AG04449 (cell line): ENCODE results near the gene DNAH1.

Experiments used
- CTCF ChIA-PET: fragments of 350-600 bp; formaldehyde crosslinking; extraction: SDS; loops from one replicate; lab custom pipeline; 2021; ENCODE audit warnings: antibody characterized with exemption; lab: Yijun Ruan, JAX
- POLR2A ChIA-PET: fragments of 400-600, 350-600 bp; formaldehyde crosslinking; extraction: SDS; loops from one replicate; lab custom pipeline; 2020; ENCODE audit warnings: antibody characterized with exemption, inconsistent platforms; lab: Yijun Ruan, JAX
- DNase-seq: peaks from one replicate; pipeline ENCODE4 v3.0.0-alpha.2; 2010; ENCODE audit warnings: low read depth, low spot score
- H3K4me3 ChIP-seq: 2 replicates; pipeline ENCODE4 v1.5.1; 2011; ENCODE audit warnings: low read depth, mild to moderate bottlenecking, control low read depth, low read length
- TF ChIP-seq, protein P1 (sequence below): IDR thresholded peaks from one replicate; pipeline ENCODE4 v1.5.1; 2011; ENCODE audit warnings: mild to moderate bottlenecking, moderate library complexity, low read length, control low read depth, inconsistent platforms; ENCODE audit not compliant: insufficient read depth; ENCODE audit errors: missing control alignments

DNAH1 gene

DNA sequence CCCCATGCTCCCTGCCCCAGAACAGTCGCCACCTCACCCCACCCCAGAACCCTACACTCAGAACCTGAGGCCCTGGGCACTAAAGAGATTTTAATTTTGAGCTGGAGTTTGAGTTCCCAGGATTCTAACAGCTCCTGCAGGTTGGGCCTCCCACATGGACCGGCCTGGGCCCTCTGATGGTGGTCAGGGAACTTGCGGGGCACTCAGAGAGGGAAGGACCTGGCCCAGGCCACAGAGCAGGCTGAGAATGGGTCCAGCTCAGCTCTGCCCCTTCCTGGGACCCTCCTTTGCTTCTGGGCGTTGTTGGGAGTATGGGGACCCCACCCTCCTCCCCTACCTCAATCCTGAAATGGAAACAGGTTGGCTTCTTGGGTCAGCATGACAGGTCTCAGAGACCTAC lies 129.9 kb downstream of the DNAH1 start:
- DNase-seq: no peak
- POLR2A ChIA-PET: no interaction called here
- no peak overlapping the region for H3K4me3 ChIP-seq
- TF ChIP-seq, protein P1, sequence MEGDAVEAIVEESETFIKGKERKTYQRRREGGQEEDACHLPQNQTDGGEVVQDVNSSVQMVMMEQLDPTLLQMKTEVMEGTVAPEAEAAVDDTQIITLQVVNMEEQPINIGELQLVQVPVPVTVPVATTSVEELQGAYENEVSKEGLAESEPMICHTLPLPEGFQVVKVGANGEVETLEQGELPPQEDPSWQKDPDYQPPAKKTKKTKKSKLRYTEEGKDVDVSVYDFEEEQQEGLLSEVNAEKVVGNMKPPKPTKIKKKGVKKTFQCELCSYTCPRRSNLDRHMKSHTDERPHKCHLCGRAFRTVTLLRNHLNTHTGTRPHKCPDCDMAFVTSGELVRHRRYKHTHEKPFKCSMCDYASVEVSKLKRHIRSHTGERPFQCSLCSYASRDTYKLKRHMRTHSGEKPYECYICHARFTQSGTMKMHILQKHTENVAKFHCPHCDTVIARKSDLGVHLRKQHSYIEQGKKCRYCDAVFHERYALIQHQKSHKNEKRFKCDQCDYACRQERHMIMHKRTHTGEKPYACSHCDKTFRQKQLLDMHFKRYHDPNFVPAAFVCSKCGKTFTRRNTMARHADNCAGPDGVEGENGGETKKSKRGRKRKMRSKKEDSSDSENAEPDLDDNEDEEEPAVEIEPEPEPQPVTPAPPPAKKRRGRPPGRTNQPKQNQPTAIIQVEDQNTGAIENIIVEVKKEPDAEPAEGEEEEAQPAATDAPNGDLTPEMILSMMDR: no peak
- CTCF ChIA-PET: interaction anchor here (0.7 to 26.2 kb wide), 12 partner anchors 10 to 249 kb away, joined by 3 to 1004 read pairs (median 6); partner anchors contain the start of genes NISCH, TNNC1 and TWF2

DNA sequence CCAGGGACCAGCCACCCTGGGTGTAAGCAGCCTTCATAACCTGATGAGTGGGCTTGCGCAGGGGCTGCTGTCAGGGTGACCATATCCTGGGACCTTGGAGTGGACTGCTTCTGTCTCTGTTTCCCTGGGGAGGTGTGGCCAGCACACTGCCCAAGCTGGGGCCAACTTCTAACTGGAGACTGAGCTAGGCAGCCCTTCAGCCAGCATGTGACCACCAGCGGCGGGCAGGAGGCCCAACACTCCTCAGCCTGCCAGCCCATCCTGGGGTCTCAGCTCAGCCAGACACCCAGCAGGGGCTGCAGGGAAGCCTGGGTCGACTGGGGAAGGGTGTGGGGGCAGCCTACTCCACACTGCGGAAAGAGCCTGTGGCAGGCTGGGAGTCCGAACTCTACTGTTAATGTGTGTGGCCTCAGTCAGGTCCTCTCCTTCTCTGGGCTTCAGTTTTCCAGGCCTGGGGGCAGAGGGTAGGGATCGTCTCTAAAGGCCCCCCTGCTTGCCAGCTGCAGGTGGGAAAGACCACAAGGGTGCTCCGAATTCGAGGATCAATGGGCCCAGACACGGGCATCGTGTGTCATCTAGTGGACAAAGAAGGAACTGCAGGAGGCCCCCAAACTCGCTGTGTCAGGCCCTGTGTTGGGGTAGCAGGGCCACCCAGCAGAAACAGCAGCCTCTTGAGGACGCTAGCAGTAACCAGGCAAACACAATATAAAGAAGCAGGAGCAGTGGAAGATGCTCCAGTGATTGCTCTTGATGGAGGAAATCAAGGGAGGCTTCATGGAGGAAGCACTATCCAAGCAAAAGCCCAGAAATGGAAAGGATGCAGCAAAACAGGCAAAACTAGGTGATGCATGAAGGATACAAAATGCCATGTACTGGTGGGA lies 130.8 kb downstream of the DNAH1 start:
- no peak overlapping the region for H3K4me3 ChIP-seq
- TF ChIP-seq, protein P1: peak; percentile 96
- ChIA-PET POLR2A (no interaction called here), CTCF (interaction anchor here (0.7 to 26.2 kb wide), 21 partner anchors 9 to 444 kb away, joined by 3 to 1004 read pairs (median 4); partner anchors contain the start of genes NISCH, TNNC1 and TWF2)
- no peak for DNase-seq

DNA sequence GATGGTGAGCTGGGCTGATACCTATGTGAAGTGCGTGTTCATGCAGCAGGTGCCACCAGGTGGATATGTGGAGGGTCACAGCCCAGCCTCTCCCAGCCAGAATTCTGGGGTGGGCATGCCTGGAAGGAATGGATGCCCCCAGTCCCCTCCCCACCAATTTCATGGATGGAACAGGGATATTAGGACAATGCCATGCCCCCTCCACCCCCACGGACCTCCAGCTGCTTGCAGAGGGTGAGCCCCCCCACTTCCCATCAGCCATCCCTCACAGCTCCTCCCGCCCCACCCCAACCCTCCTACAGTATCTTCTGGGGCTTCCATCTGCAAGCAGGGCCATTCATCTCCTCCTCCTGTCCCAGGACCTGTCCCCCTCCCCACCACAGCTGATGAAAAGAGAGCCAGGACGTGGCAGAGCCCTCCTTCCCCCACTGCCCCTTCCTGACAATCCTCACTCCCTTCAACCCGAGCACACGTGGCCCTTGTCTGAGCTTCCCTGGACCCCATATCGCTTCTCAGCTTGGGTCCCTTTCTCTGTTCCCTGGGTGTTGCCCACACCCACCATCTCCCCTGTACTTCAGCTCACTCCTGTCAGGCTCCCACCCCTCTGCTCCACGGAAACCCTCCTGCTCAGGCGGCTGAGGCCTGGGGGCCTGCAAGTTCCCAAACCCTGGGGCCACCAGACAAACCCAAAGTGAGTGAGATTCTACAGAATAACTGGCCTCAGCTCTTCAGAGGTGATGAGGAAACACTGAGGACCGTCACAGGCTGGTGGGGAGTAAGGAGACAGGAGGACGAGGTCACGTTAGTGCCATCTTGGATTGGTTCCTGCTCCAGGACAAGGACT lies 131.6 kb downstream of the DNAH1 start:
- DNase-seq: no peak
- TF ChIP-seq, protein P1: no peak
- CTCF ChIA-PET: interaction anchor here (0.6 to 26.2 kb wide), 23 partner anchors 9 to 447 kb away, joined by 3 to 1004 read pairs (median 4); partner anchors contain the start of genes NISCH, STAB1, TLR9 and TNNC1
- no peak overlapping the region for H3K4me3 ChIP-seq
- POLR2A ChIA-PET: interaction anchor here (0.9 to 1.3 kb wide), 3 partner anchors 9 to 91 kb away, joined by 3 read pairs; no protein-coding TSS in a partner anchor
